GM12878 (cell line): ENCODE data around the gene UST.

Source experiments
- BCL11A ChIP-seq: IDR thresholded peaks from 2 replicates; pipeline ENCODE4 v1.6.1; 2011; ENCODE audit warnings: low read depth, low read length
- CHD2 ChIP-seq: IDR thresholded peaks from 2 replicates; pipeline ENCODE4 v1.6.1; 2011; ENCODE audit warnings: low read depth, low read length, improper control_type of control experiment, borderline replicate concordance
- EGR1 ChIP-seq, 2 experiments: IDR thresholded peaks; 1 replicate in 1 of 2; 2 replicates in 1 of 2; pipeline ENCODE4 v1.6.1; 2011 to 2012; ENCODE audit warnings: low read depth in 2 of 2, low read length in 2 of 2, borderline replicate concordance in 1 of 2, mild to moderate bottlenecking in 1 of 2, moderate library complexity in 1 of 2
- EP300 ChIP-seq, 2 experiments: fragments of 150-350 bp in 1 of 2; IDR thresholded peaks; 2 replicates each; pipeline ENCODE4 v1.6.1; 2011 to 2012; ENCODE audit warnings: low read depth in 2 of 2, low read length in 2 of 2, borderline replicate concordance in 1 of 2, improper control_type of control experiment in 1 of 2, inconsistent platforms in 1 of 2; ENCODE audit not compliant: control insufficient read depth in 1 of 2
- EZH2 ChIP-seq: IDR thresholded peaks from 2 replicates; pipeline ENCODE4 v1.6.1; 2012; ENCODE audit warnings: low read depth, mild to moderate bottlenecking, control low read depth, inconsistent platforms, low read length, borderline replicate concordance; ENCODE audit not compliant: control insufficient read depth
- JUNB ChIP-seq: IDR thresholded peaks from 2 replicates; pipeline ENCODE4 v1.6.1; 2016; ENCODE audit warnings: antibody characterized with exemption, mild to moderate bottlenecking
- NFYB ChIP-seq: IDR thresholded peaks from 2 replicates; pipeline ENCODE4 v1.6.1; 2011; ENCODE audit warnings: low read depth, mild to moderate bottlenecking, low read length, improper control_type of control experiment, moderate library complexity; ENCODE audit not compliant: insufficient read depth
- SP1 ChIP-seq: IDR thresholded peaks from one replicate; pipeline ENCODE4 v1.6.1; 2011; ENCODE audit warnings: low read depth, low read length
- SPI1 ChIP-seq: IDR thresholded peaks from 2 replicates; pipeline ENCODE4 v1.6.1; 2011; ENCODE audit warnings: low read depth, mild to moderate bottlenecking, low read length, moderate library complexity, borderline replicate concordance; ENCODE audit not compliant: insufficient read depth
- TAF1 ChIP-seq: IDR thresholded peaks from 2 replicates; pipeline ENCODE4 v1.6.1; 2011; ENCODE audit warnings: mild to moderate bottlenecking, low read depth, low read length, borderline replicate concordance
- TCF12 ChIP-seq: IDR thresholded peaks from 2 replicates; pipeline ENCODE4 v1.6.1; 2011; ENCODE audit warnings: low read depth, mild to moderate bottlenecking, low read length
- ZZZ3 ChIP-seq: IDR thresholded peaks from 2 replicates; pipeline ENCODE4 v1.6.1; 2011; ENCODE audit warnings: low read depth; ENCODE audit not compliant: control insufficient read depth, insufficient read length

DNA sequence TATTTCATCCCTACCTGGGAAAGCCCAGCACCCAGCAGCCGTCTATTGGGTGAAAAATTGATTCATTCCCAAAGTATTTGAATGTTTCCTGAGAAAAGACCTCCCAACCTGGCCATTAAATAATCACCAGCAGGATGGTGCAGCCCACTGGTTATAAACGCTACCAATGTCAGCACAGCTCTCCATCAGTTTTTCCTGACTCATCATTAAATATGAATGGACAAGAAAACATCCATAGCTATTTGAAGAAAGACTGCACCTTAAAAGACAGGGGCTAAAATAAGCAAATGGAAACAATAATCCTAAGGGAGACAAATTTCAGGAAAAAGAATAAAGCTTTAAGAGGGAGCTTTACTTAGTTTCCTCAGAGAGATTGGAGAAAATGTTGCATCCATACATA lies 261.9 kb downstream of the UST start:
- TF ChIP-seq JUNB (no peak), CHD2 (no peak), ZZZ3 (no peak), SP1 (no peak), EGR1 (IDR thresholded peaks at IDR 0.05; ENCODE audit: borderline replicate concordance in 1 of 2, low read depth in 2 of 2, low read length in 2 of 2) (no peak), BCL11A (no peak), TCF12 (no peak), NFYB (no peak), EZH2 (no peak), EP300 (IDR thresholded peaks at IDR 0.05; ENCODE audit: borderline replicate concordance in 1 of 2, control insufficient read depth in 1 of 2, low read depth in 2 of 2, low read length in 2 of 2) (no peak), TAF1 (no peak), SPI1 (no peak)
